T-cell (primary cell): Measurements from ENCODE around the gene NELFB. TPM values are rescaled to one million over a fixed set of nuclear protein-coding genes. Genes with fewer than 3 reads are reported as not detected.

Experiments used
- ATAC-seq, 4 experiments: fragments of 200-7000 bp in 3 of 4; fragments of 150-1000 bp in 1 of 4; cut with Tn5 transposase; replicated peaks in 1 of 4; 1 replicate in 3 of 4; 2 replicates in 1 of 4; pipeline ENCODE4 v1.10.0; 2021; ENCODE audit warnings: moderate library complexity in 3 of 4, mild to moderate bottlenecking in 2 of 4, moderate number of reproducible peaks in 1 of 4
- CTCF ChIA-PET, 2 donors: fragments of 300-600 bp; sonication (Branson Sonifier 250); formaldehyde crosslinking; loops; one replicate each; lab custom pipeline; 2022; ENCODE audit warnings: antibody characterized with exemption in 2 of 2; lab: Charles Lee
- POLR2A ChIA-PET, 2 donors: fragments of 300-600 bp; sonication (Branson Sonifier 250); formaldehyde crosslinking; loops; one replicate each; lab custom pipeline; 2022; ENCODE audit warnings: antibody characterized with exemption in 2 of 2; lab: Charles Lee
- DNase-seq, 35 experiments: peaks; one replicate each; pipeline versions ENCODE4 v3.0.0 to v3.0.0-alpha.2; 2013 to 2023
- H3K27ac ChIP-seq: one replicate; pipeline ENCODE4 v1.5.1; 2013; ENCODE audit warnings: low read length
- H3K27me3 ChIP-seq, 2 experiments: replicated peaks in 1 of 2; 1 replicate in 1 of 2; 2 replicates in 1 of 2; pipeline versions ENCODE4 v1.6.1 to v1.7.0; 2013; ENCODE audit warnings: low read length in 1 of 2, mixed read lengths in 1 of 2; ENCODE audit not compliant: control insufficient read depth in 2 of 2, insufficient read depth in 2 of 2; ENCODE audit errors: extremely low read depth in 1 of 2
- H3K36me3 ChIP-seq, 2 donors: 1 replicate in 1 of 2; 2 replicates in 1 of 2; pipeline versions ENCODE4 v1.6.1 to v1.7.0; 2013; ENCODE audit warnings: low read length in 1 of 2; ENCODE audit not compliant: control insufficient read depth in 2 of 2, insufficient read depth in 1 of 2; ENCODE audit errors: extremely low read depth in 1 of 2
- H3K4me1 ChIP-seq, 2 experiments: 1 replicate in 1 of 2; 2 replicates in 1 of 2; pipeline versions ENCODE4 v1.6.1 to v1.7.0; 2013; ENCODE audit warnings: low read length in 2 of 2, mixed read lengths in 1 of 2; ENCODE audit not compliant: insufficient read depth in 2 of 2, control insufficient read depth in 1 of 2; ENCODE audit errors: extremely low read depth in 1 of 2
- H3K4me3 ChIP-seq, 2 donors: 1 replicate in 1 of 2; 2 replicates in 1 of 2; pipeline versions ENCODE4 v1.5.1 to v1.7.0; 2013; ENCODE audit warnings: mild to moderate bottlenecking in 2 of 2, low read length in 1 of 2, moderate library complexity in 1 of 2; ENCODE audit not compliant: control insufficient read depth in 1 of 2; ENCODE audit errors: extremely low read depth in 1 of 2
- H3K9me3 ChIP-seq: 2 replicates; pipeline ENCODE4 v1.7.0; 2013
- H3K27ac Mint-ChIP-seq, 2 donors: one replicate each; pipeline ENCODE4 v1.8.0; 2020 to 2021; ENCODE audit warnings: mild to moderate bottlenecking in 2 of 2, mixed read lengths in 2 of 2
- H3K27me3 Mint-ChIP-seq, 2 donors: one replicate each; pipeline ENCODE4 v1.8.0; 2021 to 2022; ENCODE audit warnings: mixed read lengths in 2 of 2
- H3K36me3 Mint-ChIP-seq: one replicate; pipeline ENCODE4 v1.8.0; 2021; ENCODE audit warnings: mixed read lengths
- H3K4me1 Mint-ChIP-seq, 3 donors: one replicate each; pipeline ENCODE4 v1.8.0; 2020 to 2022; ENCODE audit warnings: mixed read lengths in 3 of 3, mild to moderate bottlenecking in 1 of 3
- H3K4me3 Mint-ChIP-seq, 3 donors: one replicate each; pipeline ENCODE4 v1.8.0; 2020 to 2022; ENCODE audit warnings: mild to moderate bottlenecking in 3 of 3, mixed read lengths in 3 of 3, moderate library complexity in 3 of 3
- H3K9me3 Mint-ChIP-seq, 3 donors: one replicate each; pipeline ENCODE4 v1.8.0; 2020 to 2022; ENCODE audit warnings: mixed read lengths in 3 of 3
- WGBS: methylation state at CpG from one replicate; pipeline ENCODE4 v1.1.5; 2013; ENCODE audit warnings: missing lambda C conversion rate; ENCODE audit not compliant: insufficient coverage; 5-methylcytosine and 5-hydroxymethylcytosine counted together
- total RNA-seq, 35 experiments: library from RNA in 6 of 35; stranded (reverse) in 6 of 35; fragments of 120-200 nt in 1 of 35; gene quantifications; one replicate each; pipeline versions ENCODE4 v1.2.1 to v1.2.4 and lab custom pipeline; 2013 to 2026

NELFB gene
- total RNA-seq, 5 donors from 2014 or later (not counting 1 experiment from before 2014, with no cell fraction given): 36.1 to 62.2 (median 58.8) TPM

GRCh38 chr9:137295849-137296669 is 40.9 kb downstream of the NELFB start:
- Histone ChIP-seq H3K9me3 (no peaks in the 10 kb centered on the region), H3K36me3 (no peaks in the 10 kb centered on the region), H3K27me3 (peaks cover 7 to 73% of the 10 kb centered on the region in 2 experiments), H3K4me3 (no peak overlapping the region), H3K4me1 (peaks cover 4 to 33% of the 10 kb centered on the region in 2 experiments), H3K27ac (no peak overlapping the region)
- Mint-ChIP-seq H3K4me3 (peak overlapping the region; percentile 65 to 79 (median 75)), H3K27ac (no peak overlapping the region), H3K9me3 (no peaks in the 10 kb centered on the region), H3K27me3 (peaks cover 24 to 47% of the 10 kb centered on the region in 2 donors), H3K36me3 (no peaks in the 10 kb centered on the region), H3K4me1 (peaks cover 10 to 20% (median 17%) of the 10 kb centered on the region in 3 donors)
- no peak for DNase-seq
- ChIA-PET CTCF (interaction anchor here in 1 of 2 donors (0.6 kb wide), 2 partner anchors 22 to 568 kb away, joined by 3 read pairs; no protein-coding TSS in a partner anchor), POLR2A (no interaction called here)
- WGBS: 39% methylated on average over 37 of the region's 78 CpGs
- ATAC-seq: peak in 3 of 4 experiments; percentile 24 to 40 (median 26)

GRCh38 chr9:137296670-137297664 is 41.8 kb downstream of the NELFB start:
- no peak overlapping the region for H3K27ac Mint-ChIP-seq
- WGBS: 60% methylated on average over 15 of the region's 24 CpGs

GRCh38 chr9:137297966-137298365 is 42.8 kb downstream of the NELFB start:
- Histone ChIP-seq H3K27ac (no peak overlapping the region), H3K4me3 (no peak overlapping the region), H3K9me3 (no peaks in the 10 kb centered on the region), H3K4me1 (peaks cover 4 to 42% of the 10 kb centered on the region in 2 experiments), H3K27me3 (peaks cover 7 to 76% of the 10 kb centered on the region in 2 experiments), H3K36me3 (no peaks in the 10 kb centered on the region)
- WGBS: 82% methylated on average over 3 of the region's 7 CpGs
- Mint-ChIP-seq H3K4me3 (no peak overlapping the region), H3K4me1 (peaks cover 10 to 20% (median 17%) of the 10 kb centered on the region in 3 donors), H3K27me3 (peaks cover 24 to 46% of the 10 kb centered on the region in 2 donors), H3K36me3 (no peaks in the 10 kb centered on the region), H3K27ac (no peak overlapping the region), H3K9me3 (no peaks in the 10 kb centered on the region)
- DNase-seq (no peak), ATAC-seq (no peak)
- POLR2A ChIA-PET: no interaction called here
- CTCF ChIA-PET: no interaction called here

More at GRCh38 chr9:137296670-137297664, 41.8 kb downstream of the NELFB start:
- no peaks in the 10 kb centered on the region for H3K36me3 Mint-ChIP-seq
- H3K4me1 ChIP-seq: peaks cover 4 to 38% of the 10 kb centered on the region in 2 experiments
- POLR2A ChIA-PET: no interaction called here
- peaks cover 24 to 47% of the 10 kb centered on the region in 2 donors for H3K27me3 Mint-ChIP-seq
- H3K4me3 Mint-ChIP-seq: peak overlapping the region; percentile 65 to 79 (median 75)
- H3K9me3 Mint-ChIP-seq: no peaks in the 10 kb centered on the region
- H3K4me3 ChIP-seq: no peak overlapping the region
- H3K36me3 ChIP-seq: no peaks in the 10 kb centered on the region
- DNase-seq (no peak), ATAC-seq (no peak)
- peaks cover 10 to 20% (median 17%) of the 10 kb centered on the region in 3 donors for H3K4me1 Mint-ChIP-seq
- H3K27ac ChIP-seq: no peak overlapping the region
- H3K27me3 ChIP-seq: peaks cover 7 to 76% of the 10 kb centered on the region in 2 experiments
- no peaks in the 10 kb centered on the region for H3K9me3 ChIP-seq
- CTCF ChIA-PET: interaction anchor here in 1 of 2 donors (0.7 kb wide), 1 partner anchor 178 kb away, joined by 3 read pairs; no protein-coding TSS in a partner anchor

GRCh38 chr9:137298401-137299202 is 43.5 kb downstream of the NELFB start:
- Histone ChIP-seq H3K27ac (no peak overlapping the region), H3K4me3 (no peak overlapping the region), H3K36me3 (no peaks in the 10 kb centered on the region), H3K9me3 (no peaks in the 10 kb centered on the region), H3K27me3 (peaks cover 7 to 74% of the 10 kb centered on the region in 2 experiments), H3K4me1 (peaks cover 4 to 47% of the 10 kb centered on the region in 2 experiments)
- ATAC-seq (no peak), DNase-seq (no peak)
- Mint-ChIP-seq H3K27me3 (peaks cover 20 to 40% of the 10 kb centered on the region in 2 donors), H3K9me3 (no peaks in the 10 kb centered on the region), H3K4me1 (peaks cover 10 to 20% (median 17%) of the 10 kb centered on the region in 3 donors), H3K4me3 (no peak overlapping the region), H3K36me3 (no peaks in the 10 kb centered on the region), H3K27ac (no peak overlapping the region)
- ChIA-PET POLR2A (no interaction called here), CTCF (no interaction called here)
- WGBS: 80% methylated on average over 22 of the region's 24 CpGs

GRCh38 chr9:137299203-137299565 is 44.1 kb downstream of the NELFB start:
- Histone ChIP-seq H3K27me3 (peaks cover 7 to 73% of the 10 kb centered on the region in 2 experiments), H3K27ac (no peak overlapping the region), H3K4me3 (no peak overlapping the region), H3K9me3 (no peaks in the 10 kb centered on the region), H3K36me3 (no peaks in the 10 kb centered on the region), H3K4me1 (peaks cover 4 to 49% of the 10 kb centered on the region in 2 experiments)
- Mint-ChIP-seq H3K27me3 (peaks cover 17 to 37% of the 10 kb centered on the region in 2 donors), H3K4me3 (no peak overlapping the region), H3K9me3 (no peaks in the 10 kb centered on the region), H3K4me1 (peaks cover 10 to 20% (median 20%) of the 10 kb centered on the region in 3 donors), H3K27ac (no peak overlapping the region), H3K36me3 (no peaks in the 10 kb centered on the region)
- no peak for ATAC-seq
- CTCF ChIA-PET: no interaction called here
- DNase-seq: no peak
- WGBS: 84% methylated on average over 10 of the region's 10 CpGs
- POLR2A ChIA-PET: no interaction called here
